B cell (primary cell): Measurements from ENCODE around the gene KIAA0408. TPM values are rescaled to one million over a fixed set of nuclear protein-coding genes. Genes with fewer than 3 reads are reported as not detected.

ENCODE experiments used
- ATAC-seq: fragments of 200-7000 bp; cut with Tn5 transposase; one replicate; pipeline ENCODE4 v1.10.0; 2021; ENCODE audit warnings: low read depth, mild to moderate bottlenecking, moderate number of reproducible peaks, moderate library complexity
- CTCF ChIA-PET: fragments of 350-600 bp; sonication (Branson Sonifier 250); formaldehyde crosslinking; loops from one replicate; lab custom pipeline; 2021; ENCODE audit warnings: antibody characterized with exemption, inconsistent platforms; lab: Charles Lee
- POLR2A ChIA-PET: fragments of 350-600 bp; sonication (Branson Sonifier 250); formaldehyde crosslinking; loops from one replicate; lab custom pipeline; 2021; ENCODE audit warnings: antibody characterized with exemption; lab: Charles Lee
- DNase-seq: peaks from one replicate; pipeline ENCODE4 v3.0.0; 2013
- H2AFZ ChIP-seq: 2 replicates; pipeline ENCODE4 v1.6.1; 2012; ENCODE audit warnings: mild to moderate bottlenecking, low read depth, low read length; ENCODE audit not compliant: insufficient read depth, poor library complexity, severe bottlenecking
- H3K27ac ChIP-seq, 2 donors: 1 replicate in 1 of 2; 2 replicates in 1 of 2; pipeline ENCODE4 v1.5.1; 2012 to 2013; ENCODE audit warnings: low read length in 2 of 2, mild to moderate bottlenecking in 2 of 2, moderate library complexity in 1 of 2
- H3K27me3 ChIP-seq, 4 experiments: fragments of 200-600 bp in 1 of 4; sonication (generic) in 1 of 4; replicated peaks in 1 of 4; 1 replicate in 2 of 4; 2 replicates in 2 of 4; pipeline versions ENCODE4 v1.6.1 to v1.7.0; 2013 to 2016; ENCODE audit warnings: low read length in 3 of 4, mild to moderate bottlenecking in 2 of 4, mixed read lengths in 1 of 4, moderate library complexity in 1 of 4; ENCODE audit not compliant: insufficient read depth in 4 of 4, control insufficient read depth in 3 of 4; ENCODE audit errors: control extremely low read depth in 1 of 4
- H3K36me3 ChIP-seq, 2 experiments: replicated peaks in 1 of 2; 1 replicate in 1 of 2; 2 replicates in 1 of 2; pipeline versions ENCODE4 v1.6.1 to v1.7.1; 2013; ENCODE audit warnings: low read length in 1 of 2; ENCODE audit not compliant: insufficient read depth in 2 of 2, control insufficient read depth in 1 of 2; ENCODE audit errors: control extremely low read depth in 1 of 2, extremely low read depth in 1 of 2
- H3K4me1 ChIP-seq, 2 donors: fragments of 200-600 bp in 1 of 2; sonication (generic) in 1 of 2; 1 replicate in 1 of 2; 2 replicates in 1 of 2; pipeline versions ENCODE4 v1.5.1 to v1.6.1; 2013 to 2017; ENCODE audit warnings: low read length in 2 of 2; ENCODE audit not compliant: control insufficient read depth in 2 of 2, insufficient read depth in 2 of 2
- H3K4me2 ChIP-seq: replicated peaks from 2 replicates; pipeline ENCODE3; 2012; ENCODE audit warnings: mild to moderate bottlenecking, low read depth, low read length; ENCODE audit not compliant: poor library complexity, severe bottlenecking
- H3K4me3 ChIP-seq, 5 experiments: fragments of 200-600 bp in 1 of 5; sonication (generic) in 1 of 5; 1 replicate in 3 of 5; 2 replicates in 2 of 5; pipeline versions ENCODE4 v1.5.1 to v1.7.0; 2011 to 2016; ENCODE audit warnings: low read length in 4 of 5, mild to moderate bottlenecking in 4 of 5, low read depth in 2 of 5, control low read depth in 1 of 5, moderate library complexity in 1 of 5; ENCODE audit not compliant: insufficient read depth in 1 of 5; ENCODE audit errors: control extremely low read depth in 1 of 5, extremely low read depth in 1 of 5
- H3K79me2 ChIP-seq: fragments of 200-600 bp; sonication (generic); one replicate; pipeline ENCODE4 v1.6.0; 2016; ENCODE audit warnings: low read length; ENCODE audit not compliant: control insufficient read depth, insufficient read depth
- H3K9ac ChIP-seq: fragments of 200-600 bp; sonication (generic); 2 replicates; pipeline ENCODE4 v1.6.1; 2017; ENCODE audit warnings: mild to moderate bottlenecking, low read length, moderate library complexity
- H3K9me3 ChIP-seq, 3 donors: one replicate each; pipeline versions ENCODE4 v1.6.1 to v1.7.1; 2013; ENCODE audit warnings: low read length in 2 of 3; ENCODE audit not compliant: control insufficient read depth in 2 of 3, insufficient read depth in 1 of 3; ENCODE audit errors: control extremely low read depth in 1 of 3
- H4K20me1 ChIP-seq: 2 replicates; pipeline ENCODE4 v1.6.0; 2012; ENCODE audit warnings: mild to moderate bottlenecking, low read length; ENCODE audit not compliant: insufficient read depth, control insufficient read depth, poor library complexity, severe bottlenecking
- H3K27ac Mint-ChIP-seq: one replicate; pipeline ENCODE4 v1.8.0; 2021; ENCODE audit warnings: mixed read lengths
- H3K27me3 Mint-ChIP-seq: one replicate; pipeline ENCODE4 v1.8.0; 2021; ENCODE audit warnings: mixed read lengths
- H3K4me1 Mint-ChIP-seq: one replicate; pipeline ENCODE4 v1.8.0; 2021; ENCODE audit warnings: mixed read lengths
- H3K4me3 Mint-ChIP-seq: one replicate; pipeline ENCODE4 v1.8.0; 2021; ENCODE audit warnings: mixed read lengths
- H3K9me3 Mint-ChIP-seq: one replicate; pipeline ENCODE4 v1.8.0; 2022; ENCODE audit warnings: mixed read lengths; ENCODE audit not compliant: insufficient read depth
- EZH2 ChIP-seq: IDR thresholded peaks from 2 replicates; pipeline ENCODE4 v1.6.1; 2012; ENCODE audit warnings: borderline replicate concordance, low read depth, mild to moderate bottlenecking, moderate library complexity, low read length; ENCODE audit not compliant: insufficient read depth, poor library complexity, severe bottlenecking
- WGBS: methylation state at CpG from one replicate; pipeline ENCODE4 v1.1.5; 2013; ENCODE audit warnings: missing lambda C conversion rate; ENCODE audit not compliant: insufficient coverage; 5-methylcytosine and 5-hydroxymethylcytosine counted together
- intact Hi-C: fragments of 100-400 bp; cut with micrococcal nuclease; formaldehyde crosslinking; loops from one replicate; pipeline ENCODE4 v1.10.0; 2022
- polyA plus RNA-seq: library from polyadenylated mRNA; depleted of rRNA; stranded (reverse); fragments of >200 nt; gene quantifications from 2 replicates; pipeline ENCODE4 v1.2.3, GENCODE V29; 2012
- total RNA-seq, 2 donors: library from RNA; stranded (reverse); fragments of 120-200 nt in 1 of 2; gene quantifications; 1 replicate in 1 of 2; 2 replicates in 1 of 2; pipeline versions ENCODE4 v1.2.3 to v1.2.4, GENCODE V29; 2013 to 2022
- TF ChIP-seq, protein P1 (sequence below): fragments of 200-600 bp; IDR thresholded peaks from one replicate; pipeline ENCODE4 v1.8.0; 2022; ENCODE audit warnings: antibody characterized with exemption, mild to moderate bottlenecking

KIAA0408 gene
- total and polyA plus RNA-seq, 2 donors (not counting 1 experiment from before 2014, with no cell fraction given), result 0.58 to 0.64 TPM

DNA sequence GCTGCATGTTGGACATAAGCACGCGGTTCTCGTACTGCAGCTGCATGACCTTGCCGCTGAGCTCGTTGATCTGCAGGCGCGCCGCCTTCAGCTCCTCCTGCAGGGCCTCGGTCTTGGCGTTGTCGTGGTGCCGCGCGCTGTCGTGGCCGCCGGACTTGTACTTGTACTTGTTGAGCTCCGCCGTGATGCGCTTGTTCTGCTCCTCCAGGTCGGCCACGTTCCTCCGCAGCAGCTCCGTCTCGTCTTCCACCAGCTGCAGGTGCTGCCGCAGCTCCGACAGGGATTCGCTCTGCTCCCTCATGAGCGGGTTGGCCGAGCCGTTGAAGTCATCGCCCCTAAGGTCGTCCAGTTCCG lies 16.6 kb upstream of the KIAA0408 start:
- no peak overlapping the region for H3K4me3 ChIP-seq
- no peaks in the 10 kb centered on the region for H3K4me1 ChIP-seq
- DNase-seq (no peak), ATAC-seq (no peak)
- ChIA-PET POLR2A (no interaction called here), CTCF (interaction anchor here (1.2 kb wide), 1 partner anchor 41 kb away, joined by 3 read pairs; no protein-coding TSS in a partner anchor)
- WGBS, result 94% methylated on average over 34 of the region's 34 CpGs
- Mint-ChIP-seq H3K27me3 (peaks cover 14% of the 10 kb centered on the region), H3K4me3 (no peak overlapping the region), H3K4me1 (no peaks in the 10 kb centered on the region), H3K9me3 (no peaks in the 10 kb centered on the region), H3K27ac (no peak overlapping the region)
- intact Hi-C loops, result no loop called here
- no peaks in the 10 kb centered on the region for H3K36me3 ChIP-seq
- H3K4me2 ChIP-seq, result no peak overlapping the region
- no peak overlapping the region for H3K9ac ChIP-seq
- H4K20me1 ChIP-seq, result no peaks in the 10 kb centered on the region
- H3K79me2 ChIP-seq, result no peaks in the 10 kb centered on the region
- peaks cover 0 to 7% (median 0%) of the 10 kb centered on the region in 3 donors for H3K9me3 ChIP-seq
- H2AFZ ChIP-seq, result no peak overlapping the region
- no peak overlapping the region for H3K27ac ChIP-seq
- no peaks in the 10 kb centered on the region for H3K27me3 ChIP-seq
- TF ChIP-seq, protein P1, sequence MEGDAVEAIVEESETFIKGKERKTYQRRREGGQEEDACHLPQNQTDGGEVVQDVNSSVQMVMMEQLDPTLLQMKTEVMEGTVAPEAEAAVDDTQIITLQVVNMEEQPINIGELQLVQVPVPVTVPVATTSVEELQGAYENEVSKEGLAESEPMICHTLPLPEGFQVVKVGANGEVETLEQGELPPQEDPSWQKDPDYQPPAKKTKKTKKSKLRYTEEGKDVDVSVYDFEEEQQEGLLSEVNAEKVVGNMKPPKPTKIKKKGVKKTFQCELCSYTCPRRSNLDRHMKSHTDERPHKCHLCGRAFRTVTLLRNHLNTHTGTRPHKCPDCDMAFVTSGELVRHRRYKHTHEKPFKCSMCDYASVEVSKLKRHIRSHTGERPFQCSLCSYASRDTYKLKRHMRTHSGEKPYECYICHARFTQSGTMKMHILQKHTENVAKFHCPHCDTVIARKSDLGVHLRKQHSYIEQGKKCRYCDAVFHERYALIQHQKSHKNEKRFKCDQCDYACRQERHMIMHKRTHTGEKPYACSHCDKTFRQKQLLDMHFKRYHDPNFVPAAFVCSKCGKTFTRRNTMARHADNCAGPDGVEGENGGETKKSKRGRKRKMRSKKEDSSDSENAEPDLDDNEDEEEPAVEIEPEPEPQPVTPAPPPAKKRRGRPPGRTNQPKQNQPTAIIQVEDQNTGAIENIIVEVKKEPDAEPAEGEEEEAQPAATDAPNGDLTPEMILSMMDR, result no peak
- TF ChIP-seq EZH2, result no peak

DNA sequence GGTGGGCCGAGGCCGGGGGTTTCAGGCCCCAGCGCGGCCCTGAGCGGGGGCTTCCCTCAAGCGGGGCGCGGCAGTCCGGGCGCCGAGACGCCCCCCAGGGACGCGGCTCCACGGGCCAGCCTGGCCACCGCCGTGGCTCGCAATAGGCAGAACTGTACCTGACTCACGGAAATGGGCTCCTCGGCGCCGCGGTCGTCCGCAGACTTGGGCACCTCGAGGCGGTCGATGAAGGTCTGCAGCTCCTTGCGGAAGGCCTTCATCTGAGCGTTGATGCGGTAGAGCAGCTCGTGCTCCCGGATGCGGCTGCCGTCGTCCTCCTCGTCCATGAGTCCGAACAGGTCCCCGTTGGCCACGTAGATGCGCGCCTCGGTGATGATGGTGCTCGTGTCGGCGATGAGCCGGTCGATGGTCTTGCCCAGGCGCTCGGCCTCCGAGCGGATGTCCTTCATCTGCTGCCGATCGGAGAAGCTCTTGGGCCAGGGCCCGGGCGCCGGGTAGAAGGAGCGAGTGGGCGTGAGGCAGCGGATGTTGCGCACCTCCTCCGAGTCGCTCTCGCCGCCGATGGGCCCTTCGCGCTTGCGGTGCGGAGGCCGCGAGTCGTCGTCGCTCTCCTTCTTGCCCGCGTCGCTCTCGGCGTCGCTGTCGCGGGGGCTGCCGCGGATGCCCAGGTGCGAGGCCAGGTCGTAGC lies 16.1 kb upstream of the KIAA0408 start:
- DNase-seq (no peak), ATAC-seq (no peak)
- Histone ChIP-seq H3K27ac (no peak overlapping the region), H3K4me3 (no peak overlapping the region), H3K9ac (no peak overlapping the region), H3K4me2 (no peak overlapping the region), H3K36me3 (no peaks in the 10 kb centered on the region), H3K27me3 (no peaks in the 10 kb centered on the region), H3K9me3 (peaks cover 0 to 7% (median 0%) of the 10 kb centered on the region in 3 donors), H3K4me1 (no peaks in the 10 kb centered on the region), H2AFZ (no peak overlapping the region), H3K79me2 (no peaks in the 10 kb centered on the region), H4K20me1 (no peaks in the 10 kb centered on the region)
- Mint-ChIP-seq H3K27me3 (peaks cover 14% of the 10 kb centered on the region), H3K4me1 (no peaks in the 10 kb centered on the region), H3K27ac (no peak overlapping the region), H3K4me3 (no peak overlapping the region), H3K9me3 (no peaks in the 10 kb centered on the region)
- intact Hi-C loops, result no loop called here
- ChIA-PET POLR2A (no interaction called here), CTCF (interaction anchor here (1.2 kb wide), 1 partner anchor 42 kb away, joined by 3 read pairs; no protein-coding TSS in a partner anchor)
- TF ChIP-seq, protein P1, result no peak
- no peak for TF ChIP-seq EZH2
- 86% methylated on average over 86 of the region's 87 CpGs for WGBS
